Effector memory CD8-positive, alpha-beta T cell (primary cell): ENCODE measurements around the gene CDK17.

Experiments used
- ATAC-seq: fragments of 150-1000 bp; cut with Tn5 transposase; replicated peaks from 2 replicates; pipeline ENCODE4 v1.10.0; 2021; ENCODE audit warnings: mild to moderate bottlenecking, moderate library complexity
- DNase-seq, 3 experiments: peaks; one replicate each; pipeline ENCODE4 v3.0.0; 2021
- H3K27ac Mint-ChIP-seq, 2 donors: one replicate each; pipeline ENCODE4 v1.8.0; 2022; ENCODE audit warnings: mild to moderate bottlenecking in 2 of 2, mixed read lengths in 2 of 2, moderate library complexity in 2 of 2
- H3K27me3 Mint-ChIP-seq, 2 donors: one replicate each; pipeline ENCODE4 v1.8.0; 2022; ENCODE audit warnings: mixed read lengths in 2 of 2
- H3K36me3 Mint-ChIP-seq: one replicate; pipeline ENCODE4 v1.8.0; 2022; ENCODE audit warnings: mild to moderate bottlenecking, moderate library complexity, mixed read lengths; ENCODE audit not compliant: insufficient read depth
- H3K4me1 Mint-ChIP-seq, 2 donors: one replicate each; pipeline ENCODE4 v1.8.0; 2022; ENCODE audit warnings: low read depth in 2 of 2, mixed read lengths in 2 of 2
- H3K4me3 Mint-ChIP-seq, 2 donors: one replicate each; pipeline ENCODE4 v1.8.0; 2022; ENCODE audit warnings: mild to moderate bottlenecking in 2 of 2, mixed read lengths in 2 of 2, moderate library complexity in 2 of 2
- H3K9me3 Mint-ChIP-seq, 2 donors: one replicate each; pipeline ENCODE4 v1.8.0; 2022; ENCODE audit warnings: mixed read lengths in 2 of 2

CDK17 gene

DNA sequence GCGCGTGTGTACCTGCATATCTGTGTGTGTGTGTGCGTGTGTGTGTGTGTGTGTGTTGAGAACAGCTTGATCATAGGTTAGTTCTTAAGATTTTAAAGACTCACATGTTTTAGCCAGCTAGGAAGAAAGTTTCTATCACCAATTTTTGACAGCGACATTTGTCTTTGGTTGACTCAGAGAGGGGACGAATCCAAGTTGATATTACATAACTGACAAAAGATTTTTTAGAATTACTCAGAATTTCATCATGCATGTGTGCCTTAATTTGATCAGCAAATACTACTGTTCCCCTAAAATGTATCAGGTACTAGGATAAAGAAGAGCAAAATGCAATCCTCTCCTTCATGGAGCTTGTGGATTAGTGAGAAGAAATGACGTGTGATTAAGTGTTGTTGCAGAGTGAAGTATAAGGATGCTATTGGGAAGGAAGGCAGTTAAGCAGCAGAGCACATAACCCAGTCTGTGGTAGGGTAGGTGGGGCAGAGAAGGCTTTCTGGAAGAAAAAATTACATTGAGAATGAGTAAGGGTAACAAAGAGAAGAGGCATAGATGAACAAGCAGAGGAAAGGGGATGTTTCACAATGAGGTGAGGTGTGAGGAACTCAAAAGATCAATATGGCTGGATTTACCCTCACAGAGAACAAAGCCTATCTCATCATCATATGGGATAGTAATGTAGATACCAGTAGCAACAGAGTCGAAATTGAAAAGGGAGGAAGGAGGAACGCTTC, 128.6 kb downstream of the CDK17 start:
- ATAC-seq (no peak), DNase-seq (no peak)
- Mint-ChIP-seq H3K4me3 (no peak overlapping the region), H3K36me3 (peaks cover 39% of the 10 kb centered on the region), H3K4me1 (peaks cover 13 to 29% of the 10 kb centered on the region in 2 donors), H3K27me3 (no peaks in the 10 kb centered on the region), H3K27ac (peak overlapping the region; percentile 1 to 50), H3K9me3 (no peaks in the 10 kb centered on the region)

DNA sequence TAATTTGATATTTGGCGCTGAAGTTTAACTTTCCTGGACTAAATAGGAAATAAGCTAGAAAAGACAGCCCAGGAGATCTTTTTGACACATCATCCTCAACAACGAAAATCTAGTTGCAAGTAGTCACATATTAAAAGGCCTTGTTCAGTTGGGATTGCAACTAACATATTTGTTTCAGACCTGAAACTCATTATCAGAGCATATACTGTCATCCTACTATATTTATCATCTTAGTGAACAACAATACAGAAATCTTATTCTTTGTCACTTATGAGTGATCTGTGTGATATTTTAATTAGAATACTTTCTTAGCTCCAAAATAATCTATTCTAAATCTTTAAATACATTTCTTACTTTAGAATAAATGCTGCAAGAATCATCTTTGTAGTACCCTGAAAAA, 134.0 kb downstream of the CDK17 start:
- Mint-ChIP-seq H3K27ac (no peak overlapping the region), H3K9me3 (no peaks in the 10 kb centered on the region), H3K27me3 (no peaks in the 10 kb centered on the region), H3K4me1 (peaks cover 5 to 12% of the 10 kb centered on the region in 2 donors), H3K4me3 (no peak overlapping the region), H3K36me3 (peaks cover 62% of the 10 kb centered on the region)
- DNase-seq, result no peak
- ATAC-seq, result no peak

DNA sequence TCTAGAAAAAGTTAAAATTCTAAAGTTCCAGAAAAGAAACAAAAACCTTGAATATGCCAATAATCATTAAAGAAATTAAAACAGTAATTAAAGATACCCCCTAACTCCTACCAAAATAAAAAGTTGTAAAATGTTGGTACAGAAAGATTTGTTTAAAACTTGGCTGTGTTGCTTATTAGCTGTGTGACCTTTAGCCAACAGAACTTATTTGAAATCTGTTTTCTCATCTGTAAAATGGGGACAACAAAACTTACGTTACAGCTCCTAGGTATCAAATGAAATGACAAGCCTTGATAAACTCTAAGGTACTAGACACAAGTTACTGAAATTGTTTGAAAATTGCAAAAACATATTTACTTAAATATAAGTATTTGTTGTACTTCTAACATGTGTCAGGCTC, 134.4 kb downstream of the CDK17 start:
- Mint-ChIP-seq H3K36me3 (peaks cover 65% of the 10 kb centered on the region), H3K4me3 (no peak overlapping the region), H3K27me3 (no peaks in the 10 kb centered on the region), H3K4me1 (peaks cover 9 to 15% of the 10 kb centered on the region in 2 donors), H3K27ac (no peak overlapping the region), H3K9me3 (no peaks in the 10 kb centered on the region)
- no peak for ATAC-seq
- DNase-seq, result no peak

DNA sequence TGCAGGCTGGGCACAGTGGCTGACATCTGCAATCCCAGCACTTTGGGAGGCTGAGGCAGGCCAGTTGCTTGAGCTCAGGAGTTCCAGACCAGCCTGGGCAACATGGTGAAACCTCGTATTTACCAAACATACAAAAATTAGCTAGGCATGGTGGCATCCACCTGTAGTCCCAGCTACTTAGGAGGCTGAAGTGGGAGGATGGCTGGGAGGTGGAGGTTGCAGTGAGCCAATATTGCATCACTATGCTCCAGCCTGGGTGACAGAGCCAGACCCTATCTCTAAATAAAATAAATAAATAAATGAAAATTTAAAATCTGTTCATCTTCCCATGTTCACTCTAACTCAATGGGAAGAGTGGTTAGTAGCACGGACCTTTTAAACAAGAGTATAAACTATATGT, 134.8 kb downstream of the CDK17 start:
- Mint-ChIP-seq H3K4me1 (peaks cover 12 to 17% of the 10 kb centered on the region in 2 donors), H3K4me3 (no peak overlapping the region), H3K36me3 (peaks cover 66% of the 10 kb centered on the region)

DNA sequence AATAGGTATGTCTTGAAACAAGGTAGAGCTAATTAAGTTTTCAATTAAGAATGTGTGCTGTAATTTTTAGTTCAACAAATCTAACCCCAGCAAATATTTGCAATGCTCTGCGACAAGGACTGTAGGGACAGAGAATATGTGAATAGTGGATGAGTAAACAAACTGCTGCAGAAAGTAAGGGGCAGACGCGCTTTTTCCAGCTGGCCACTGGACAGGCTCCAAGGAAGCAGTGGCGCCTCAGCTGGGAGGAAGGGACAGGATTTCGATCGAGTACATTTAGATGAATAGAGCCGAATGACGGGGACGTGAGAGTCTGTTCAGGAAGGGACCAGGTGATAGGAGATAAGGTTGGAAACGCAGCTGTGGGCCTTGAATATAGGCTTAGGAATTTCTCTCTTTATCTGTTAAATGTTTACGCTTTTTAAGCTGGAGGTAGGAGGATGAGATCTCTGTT, 136.8 kb downstream of the CDK17 start:
- peak overlapping the region; percentile 40 to 44 for H3K27ac Mint-ChIP-seq
- H3K27me3 Mint-ChIP-seq, result no peaks in the 10 kb centered on the region
- peaks cover 68% of the 10 kb centered on the region for H3K36me3 Mint-ChIP-seq
- no peaks in the 10 kb centered on the region for H3K9me3 Mint-ChIP-seq
- H3K4me3 Mint-ChIP-seq, result no peak overlapping the region
- ATAC-seq, result no peak
- H3K4me1 Mint-ChIP-seq, result peaks cover 12 to 17% of the 10 kb centered on the region in 2 donors
- no peak for DNase-seq

More for the DNA sequence above, 134.8 kb downstream of the CDK17 start:
- Mint-ChIP-seq H3K27me3 (no peaks in the 10 kb centered on the region), H3K9me3 (no peaks in the 10 kb centered on the region), H3K27ac (peak overlapping the region; percentile 1 to 44)
- ATAC-seq, result no peak
- no peak for DNase-seq

DNA sequence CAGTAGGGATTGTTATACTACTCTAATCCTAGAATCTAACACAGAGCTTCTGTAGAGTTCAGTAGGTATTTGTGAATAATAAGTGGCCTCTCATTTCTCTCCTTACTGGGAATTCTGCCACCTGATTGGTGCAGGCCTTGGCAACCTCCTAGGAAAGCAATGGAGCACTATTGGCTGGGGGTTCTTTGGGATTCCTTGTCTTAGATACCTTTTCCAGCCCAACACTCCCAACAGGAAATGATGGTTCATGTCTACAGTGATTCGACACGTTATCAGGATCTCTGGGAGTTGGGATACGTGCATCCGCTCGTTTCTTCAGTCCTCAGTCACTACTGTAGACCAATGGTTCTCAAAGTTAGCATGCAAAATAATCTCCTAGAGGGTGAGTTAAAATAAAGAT, 138.7 kb downstream of the CDK17 start:
- Mint-ChIP-seq H3K27ac (peak overlapping the region; percentile 35 to 40), H3K9me3 (no peaks in the 10 kb centered on the region), H3K4me1 (peaks cover 11 to 18% of the 10 kb centered on the region in 2 donors), H3K27me3 (no peaks in the 10 kb centered on the region), H3K36me3 (peaks cover 60% of the 10 kb centered on the region), H3K4me3 (no peak overlapping the region)
- DNase-seq, result no peak
- no peak for ATAC-seq

DNA sequence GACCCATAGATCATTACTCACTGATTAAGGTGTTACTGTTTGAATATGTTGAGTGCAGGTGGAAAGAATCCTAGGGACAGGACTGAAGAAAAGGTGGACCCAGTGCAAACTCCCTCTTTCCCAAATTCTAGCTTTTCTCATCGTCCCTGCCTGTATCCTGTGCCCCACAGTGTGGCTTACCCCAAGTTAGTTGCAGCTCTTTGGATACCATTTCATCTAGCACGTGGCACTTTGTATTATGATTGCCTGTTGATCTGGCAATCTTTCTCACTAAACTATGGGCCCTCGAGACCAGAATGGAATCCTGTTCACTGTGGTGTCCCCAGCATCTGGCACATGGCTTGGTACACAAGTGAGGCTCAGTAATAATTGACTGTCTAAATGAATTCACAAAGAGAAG, 139.6 kb downstream of the CDK17 start:
- no peak overlapping the region for H3K4me3 Mint-ChIP-seq
- H3K27ac Mint-ChIP-seq, result peak overlapping the region; percentile 40 to 78
- H3K36me3 Mint-ChIP-seq, result peaks cover 60% of the 10 kb centered on the region
- H3K27me3 Mint-ChIP-seq, result no peaks in the 10 kb centered on the region
- no peak for ATAC-seq
- H3K4me1 Mint-ChIP-seq, result peaks cover 11 to 18% of the 10 kb centered on the region in 2 donors
- no peak for DNase-seq
- no peaks in the 10 kb centered on the region for H3K9me3 Mint-ChIP-seq

DNA sequence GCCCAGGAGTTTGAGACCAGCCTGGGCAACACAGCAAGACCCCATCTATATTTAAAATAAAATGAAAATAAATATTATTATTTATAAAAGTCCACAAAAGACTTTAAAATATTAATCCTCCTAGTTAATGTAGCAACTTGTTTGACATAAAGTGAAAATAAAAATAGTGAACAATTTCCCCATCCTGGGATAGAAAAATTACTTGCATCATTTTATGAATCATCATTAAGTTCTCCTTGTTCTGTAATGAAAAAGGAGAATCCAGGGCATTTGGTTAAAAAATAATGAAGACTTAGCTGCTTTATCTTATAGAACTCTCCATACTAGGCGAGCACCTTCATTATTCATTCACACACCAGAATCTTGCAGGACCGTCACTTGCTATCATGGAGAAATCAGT, 140.0 kb downstream of the CDK17 start:
- H3K27me3 Mint-ChIP-seq, result no peaks in the 10 kb centered on the region
- peaks cover 58% of the 10 kb centered on the region for H3K36me3 Mint-ChIP-seq
- H3K9me3 Mint-ChIP-seq, result no peaks in the 10 kb centered on the region
- peak overlapping the region; percentile 32 to 78 for H3K27ac Mint-ChIP-seq
- H3K4me3 Mint-ChIP-seq, result no peak overlapping the region
- no peak for ATAC-seq
- no peak for DNase-seq
- H3K4me1 Mint-ChIP-seq, result peaks cover 11 to 17% of the 10 kb centered on the region in 2 donors

DNA sequence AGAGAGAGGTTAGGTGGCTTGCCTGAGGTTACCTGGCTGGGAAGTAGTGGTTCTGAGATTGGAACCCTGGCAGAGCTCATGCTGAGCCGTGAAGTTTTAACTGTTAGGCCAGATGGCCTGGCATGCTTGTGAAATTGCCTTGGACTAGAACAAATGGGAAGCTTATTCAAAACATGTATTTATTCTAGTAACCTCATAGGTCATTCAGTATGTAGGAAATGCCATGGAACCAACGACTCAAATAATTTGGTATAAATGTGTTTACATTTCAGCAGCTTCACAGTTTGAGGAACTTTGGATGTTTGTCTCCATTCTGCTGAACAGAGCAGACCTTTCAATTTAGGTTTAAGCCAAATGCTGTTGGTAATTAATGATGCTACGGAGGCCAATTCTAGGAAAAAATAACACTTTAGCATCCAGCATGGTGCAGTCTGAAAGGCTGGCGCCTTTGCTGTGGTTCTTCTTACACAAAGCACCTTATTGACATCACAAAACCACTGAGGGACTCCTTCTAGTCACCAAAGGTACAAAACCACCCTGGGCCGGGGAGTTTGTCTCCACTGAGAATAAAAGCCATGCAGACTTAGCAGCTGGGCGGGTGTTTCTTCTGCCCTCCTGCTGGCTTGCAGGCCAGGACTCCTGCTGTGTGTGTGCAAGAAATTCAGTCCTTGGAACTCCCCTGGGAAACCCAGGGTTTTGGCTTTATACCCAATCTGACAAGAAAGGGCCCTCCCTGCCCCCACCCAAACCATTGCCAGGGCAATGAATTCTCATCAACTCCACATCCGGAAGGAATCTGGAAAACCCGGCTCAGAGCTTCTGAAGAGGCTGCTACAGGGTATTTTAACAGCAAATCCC, 141.9 kb downstream of the CDK17 start:
- no peak overlapping the region for H3K27ac Mint-ChIP-seq
- H3K9me3 Mint-ChIP-seq, result no peaks in the 10 kb centered on the region
- H3K4me3 Mint-ChIP-seq, result no peak overlapping the region

DNA sequence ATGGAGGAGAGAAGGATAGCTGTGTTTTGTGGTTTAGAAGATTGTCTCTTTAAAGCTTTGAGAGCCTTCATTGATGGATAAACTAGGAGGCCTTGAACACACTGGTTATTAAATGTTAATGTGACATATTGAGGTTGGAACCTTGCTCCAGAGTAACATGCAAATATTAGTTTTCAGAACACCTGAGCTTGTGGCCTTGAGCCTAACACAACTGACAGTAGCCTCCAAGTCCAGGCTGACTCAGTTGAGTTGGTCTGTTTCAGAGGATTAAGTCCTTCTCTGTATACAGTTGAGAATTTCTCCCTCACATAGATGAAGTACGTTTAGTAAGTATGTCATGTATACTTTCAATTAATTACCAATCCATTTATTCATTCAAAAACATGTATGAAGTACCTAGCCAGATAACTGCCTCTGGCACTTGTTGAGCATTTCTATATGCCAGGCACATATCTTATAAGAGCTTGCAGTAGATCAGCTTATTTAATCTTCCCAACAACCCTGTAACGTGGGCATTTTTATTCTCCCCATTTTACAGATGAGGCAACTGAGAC, 142.6 kb downstream of the CDK17 start:
- H3K9me3 Mint-ChIP-seq, result no peaks in the 10 kb centered on the region
- no peak overlapping the region for H3K4me3 Mint-ChIP-seq
- ATAC-seq (no peak), DNase-seq (no peak)
- no peaks in the 10 kb centered on the region for H3K27me3 Mint-ChIP-seq
- H3K27ac Mint-ChIP-seq, result no peak overlapping the region
- peaks cover 48% of the 10 kb centered on the region for H3K36me3 Mint-ChIP-seq
- peaks cover 17 to 20% of the 10 kb centered on the region in 2 donors for H3K4me1 Mint-ChIP-seq

More for the DNA sequence above, 141.9 kb downstream of the CDK17 start:
- ATAC-seq (peak; percentile 86), DNase-seq (peak in 2 of 3 experiments; percentile 25 to 29)
- H3K27me3 Mint-ChIP-seq, result no peaks in the 10 kb centered on the region
- H3K4me1 Mint-ChIP-seq, result peaks cover 16 to 20% of the 10 kb centered on the region in 2 donors
- peaks cover 48% of the 10 kb centered on the region for H3K36me3 Mint-ChIP-seq

DNA sequence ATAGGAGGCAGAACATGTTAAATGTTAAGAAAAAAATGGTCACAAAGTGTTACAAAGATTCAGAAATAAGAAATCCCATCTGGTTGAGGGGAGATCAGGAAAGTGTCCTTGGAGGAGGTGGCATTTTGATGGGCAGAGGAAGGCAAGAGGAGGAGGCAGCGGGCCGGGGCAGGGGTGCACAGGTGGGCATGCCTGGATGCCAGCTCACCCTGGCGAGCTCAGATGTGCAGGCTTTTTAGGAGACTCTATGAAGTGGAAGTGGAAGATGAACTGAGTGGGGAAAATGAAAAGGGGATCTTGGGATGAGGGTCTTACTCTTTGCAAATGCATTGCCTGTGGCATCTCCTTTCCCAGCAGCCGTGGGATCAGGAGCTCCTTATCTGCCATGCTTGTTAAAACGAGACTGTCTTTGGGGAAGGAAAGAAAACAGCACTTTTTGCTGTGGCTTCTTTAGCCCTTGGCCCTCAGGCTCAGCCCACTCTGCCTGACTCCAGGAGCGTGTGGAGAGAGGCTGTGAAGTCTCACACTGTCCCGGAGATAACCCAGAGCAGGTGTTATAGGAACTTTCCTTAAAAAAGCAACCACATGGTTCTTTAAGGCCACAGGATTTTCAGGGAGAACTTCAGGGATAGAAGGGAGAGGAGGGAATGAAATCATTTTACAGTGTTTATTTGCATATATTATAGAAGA, 143.4 kb downstream of the CDK17 start:
- H3K4me1 Mint-ChIP-seq, result peaks cover 21 to 27% of the 10 kb centered on the region in 2 donors
- H3K4me3 Mint-ChIP-seq, result no peak overlapping the region
- no peaks in the 10 kb centered on the region for H3K9me3 Mint-ChIP-seq
- H3K27ac Mint-ChIP-seq, result no peak overlapping the region
- H3K27me3 Mint-ChIP-seq, result no peaks in the 10 kb centered on the region
- no peak for ATAC-seq
- no peak for DNase-seq
- peaks cover 48% of the 10 kb centered on the region for H3K36me3 Mint-ChIP-seq

DNA sequence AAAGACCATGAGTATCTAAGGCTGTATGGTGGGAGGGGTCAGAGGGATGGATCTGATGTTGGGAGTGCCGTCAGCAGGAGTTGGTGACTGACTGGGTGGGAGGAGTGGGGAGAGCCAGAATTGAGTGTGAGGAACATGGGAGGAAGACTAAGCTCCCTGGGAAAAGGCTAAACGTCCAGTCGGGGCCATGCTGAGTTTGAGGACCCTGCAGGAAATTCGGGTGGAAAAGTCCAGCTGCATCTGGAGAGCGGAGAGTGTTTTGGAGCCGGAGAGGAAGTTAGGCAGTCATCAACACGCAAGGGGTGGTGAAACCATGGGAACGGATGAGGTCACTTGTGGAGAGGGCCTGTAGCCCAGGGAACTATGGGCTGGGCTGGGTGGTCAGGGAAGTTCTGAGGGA, 145.2 kb downstream of the CDK17 start:
- no peak for DNase-seq
- Mint-ChIP-seq H3K27ac (no peak overlapping the region), H3K4me1 (peaks cover 32 to 34% of the 10 kb centered on the region in 2 donors), H3K9me3 (no peaks in the 10 kb centered on the region), H3K36me3 (peaks cover 42% of the 10 kb centered on the region), H3K4me3 (peak overlapping the region in 1 of 2 donors; percentile 44), H3K27me3 (no peaks in the 10 kb centered on the region)
- ATAC-seq, result no peak

DNA sequence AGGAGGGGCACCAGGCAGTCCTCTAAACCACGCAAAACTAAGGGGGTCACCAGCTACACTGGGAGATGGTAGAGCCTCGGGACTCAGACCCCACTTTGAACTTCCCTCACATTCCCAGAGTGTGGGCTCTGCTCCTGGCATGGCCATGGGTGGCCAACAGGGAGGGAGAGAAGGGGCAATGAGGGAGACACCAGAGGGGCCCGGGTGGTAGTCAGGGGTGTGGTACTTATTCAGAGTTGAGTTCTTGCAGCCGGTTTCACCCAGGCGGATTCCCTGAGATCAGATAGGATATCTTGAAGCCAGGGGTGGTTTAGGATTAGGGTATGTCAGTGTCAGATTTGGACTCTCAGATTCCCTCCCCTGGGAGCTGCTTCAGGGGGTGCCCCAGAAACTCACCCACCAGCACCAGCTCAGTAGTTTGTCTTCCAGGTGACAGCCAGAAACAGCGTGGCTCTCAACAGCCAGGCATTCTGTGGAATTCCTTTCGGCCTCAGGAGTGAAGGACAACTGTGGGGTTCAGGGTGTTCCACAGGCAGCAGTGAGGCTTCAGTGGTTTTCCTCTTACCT, 150.0 kb downstream of the CDK17 start:
- H3K36me3 Mint-ChIP-seq, result peaks cover 64% of the 10 kb centered on the region
- ATAC-seq (peak; percentile 5), DNase-seq (no peak)
- peak overlapping the region; percentile 37 to 66 for H3K4me3 Mint-ChIP-seq
- peaks cover 43 to 46% of the 10 kb centered on the region in 2 donors for H3K4me1 Mint-ChIP-seq
- H3K9me3 Mint-ChIP-seq, result no peaks in the 10 kb centered on the region
- H3K27me3 Mint-ChIP-seq, result no peaks in the 10 kb centered on the region
- peak overlapping the region; percentile 91 to 94 for H3K27ac Mint-ChIP-seq
